ENCODE results near the gene SIX6.

GRCh38 chr14:60532442-60532841, 23.5 kb downstream of the SIX6 start:
- TF ChIP-seq CTCF (IDR thresholded peaks at IDR 0.05; ENCODE audit: low read length) (no peak), EZH2 (optimal IDR thresholded peaks at IDR 0.05; ENCODE audit: low read depth, low read length) (no peak), EZH2phosphoT487 (IDR thresholded peaks at IDR 0.05; ENCODE audit: low read length) (no peak)

Measured in MM.1S (cell line).